Lower lobe of right lung (tissue), 2 donors: ENCODE results near the gene DPY30. TPM values are rescaled to one million over a fixed set of nuclear protein-coding genes. Genes with fewer than 3 reads are reported as not detected.
"Not testable (repeated sequence)": the region's sequence is repeated elsewhere in the genome, so short reads cannot be mapped to it uniquely, and the experiment has no call there.

Experiments used
- ATAC-seq, 2 donors: fragments of 200-7000 bp; cut with Tn5 transposase; one replicate each; pipeline ENCODE4 v1.9.1; 2020 to 2022; ENCODE audit warnings: mild to moderate bottlenecking in 2 of 2, moderate library complexity in 2 of 2
- DNase-seq: peaks from one replicate; pipeline ENCODE4 v3.0.0-alpha.2; 2020
- H3K27ac ChIP-seq: fragments of 200-600 bp; one replicate; pipeline ENCODE4 v1.8.0; 2022
- H3K27me3 ChIP-seq: fragments of 200-600 bp; one replicate; pipeline ENCODE4 v1.8.0; 2022; ENCODE audit warnings: low read depth
- H3K36me3 ChIP-seq: fragments of 200-600 bp; one replicate; pipeline ENCODE4 v1.8.0; 2022; ENCODE audit warnings: mild to moderate bottlenecking
- H3K4me1 ChIP-seq: fragments of 200-600 bp; one replicate; pipeline ENCODE4 v1.8.0; 2022
- H3K4me3 ChIP-seq: fragments of 200-600 bp; one replicate; pipeline ENCODE4 v1.8.0; 2022; ENCODE audit warnings: mild to moderate bottlenecking
- H3K9me3 ChIP-seq: fragments of 200-600 bp; one replicate; pipeline ENCODE4 v1.8.0; 2022
- CTCF ChIP-seq: fragments of 200-600 bp; IDR thresholded peaks from one replicate; pipeline ENCODE4 v1.8.0; 2022; ENCODE audit warnings: antibody characterized with exemption, mild to moderate bottlenecking
- intact Hi-C: fragments of 100-400 bp; cut with DNase I; formaldehyde crosslinking; loops from one replicate; pipeline ENCODE4 v1.11.0; 2022
- total RNA-seq: library from RNA; stranded (reverse); fragmentation: NEBNext Ultra II Directional; extraction: Animal tissue kit (Norgen Biotek cat#: 25700); gene quantifications from one replicate; pipeline ENCODE4 v1.2.1, GENCODE V29; 2021
- donor health status: DM: no; HTN: yes; CAD: no; lungs with severe emphysema.

DPY30 gene
- total RNA-seq, 1 donor from 2014 or later, result 60.4 TPM

- peaks cover 6% of the 10 kb centered on the region for H3K36me3 ChIP-seq
Observed at GRCh38 chr2:32063310-32064020, 23.9 kb upstream of the DPY30 start, which contains the start of gene SPAST. Gene SPAST (plus strand): TSS chr2:32063556. CDS start chr2:32063832, 276 bp downstream.

GRCh38 chr2:32061973-32062861 is 22.6 kb upstream of the DPY30 start:
- Histone ChIP-seq H3K9me3 (no peaks in the 10 kb centered on the region), H3K4me3 (peak overlapping the region; percentile 97), H3K27ac (peak overlapping the region; percentile 86), H3K36me3 (peaks cover 6% of the 10 kb centered on the region), H3K27me3 (no peaks in the 10 kb centered on the region), H3K4me1 (peaks cover 27% of the 10 kb centered on the region)
- ATAC-seq (peak; percentile 20 to 53), DNase-seq (no peak)
- TF ChIP-seq CTCF, result no peak
- intact Hi-C loops, result no loop called here

More at GRCh38 chr2:32063310-32064020, 23.9 kb upstream of the DPY30 start, which contains the start of gene SPAST:
- intact Hi-C loops, result no loop called here
- ATAC-seq (peak; percentile 97 to 99), DNase-seq (peak; percentile 99)
- TF ChIP-seq CTCF, result peak; percentile 62
- no peaks in the 10 kb centered on the region for H3K27me3 ChIP-seq
- H3K4me3 ChIP-seq, result peak within 1 kb of the TSS; percentile 97
- H3K4me1 ChIP-seq, result peaks cover 27% of the 10 kb centered on the region
- no peaks in the 10 kb centered on the region for H3K9me3 ChIP-seq
- H3K27ac ChIP-seq, result peak within 1 kb of the TSS; percentile 86

- no peak overlapping the region for H3K4me3 ChIP-seq
- no peaks in the 10 kb centered on the region for H3K9me3 ChIP-seq
- no peak overlapping the region for H3K27ac ChIP-seq
- DNase-seq (no peak), ATAC-seq (no peak)
- TF ChIP-seq CTCF, result no peak
- intact Hi-C loops, result no loop called here
- no peaks in the 10 kb centered on the region for H3K27me3 ChIP-seq
- H3K4me1 ChIP-seq, result peaks cover 27% of the 10 kb centered on the region
- H3K36me3 ChIP-seq, result peaks cover 5% of the 10 kb centered on the region
Observed at GRCh38 chr2:32061430-32061829, 21.8 kb upstream of the DPY30 start.

DNA sequence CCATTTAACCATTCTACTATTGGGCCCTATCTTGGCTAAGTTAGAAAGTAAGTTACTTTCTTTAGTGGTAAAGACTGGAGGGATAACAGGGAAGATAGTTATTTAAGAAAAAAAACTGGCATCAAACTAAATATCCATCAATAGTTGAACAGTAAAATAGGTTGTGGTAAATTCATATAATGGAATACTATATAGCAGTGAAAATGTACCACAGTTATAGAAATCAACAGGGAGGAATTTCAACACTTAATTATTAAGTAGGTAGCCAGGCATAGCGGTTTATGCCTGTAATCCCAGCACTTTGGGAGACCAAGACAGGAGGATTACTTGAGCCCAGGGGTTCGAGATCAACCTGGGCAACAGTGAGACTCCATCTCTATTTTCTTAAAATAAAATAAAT is 20.7 kb upstream of the DPY30 start:
- Histone ChIP-seq H3K36me3 (no peaks in the 10 kb centered on the region), H3K4me1 (peaks cover 19% of the 10 kb centered on the region), H3K9me3 (no peaks in the 10 kb centered on the region), H3K27ac (no peak overlapping the region), H3K4me3 (no peak overlapping the region), H3K27me3 (no peaks in the 10 kb centered on the region)
- TF ChIP-seq CTCF, result no peak
- DNase-seq, result no peak
- no peak for ATAC-seq
- intact Hi-C loops, result no loop called here

GRCh38 chr2:32058130-32058529 is 18.5 kb upstream of the DPY30 start:
- DNase-seq (no peak), ATAC-seq (no peak)
- TF ChIP-seq CTCF, result no peak
- H3K4me1 ChIP-seq, result peaks cover 10% of the 10 kb centered on the region
- no peak overlapping the region for H3K4me3 ChIP-seq
- H3K27me3 ChIP-seq, result no peaks in the 10 kb centered on the region
- H3K36me3 ChIP-seq, result no peaks in the 10 kb centered on the region
- intact Hi-C loops, result no loop called here
- H3K9me3 ChIP-seq, result no peaks in the 10 kb centered on the region
- H3K27ac ChIP-seq, result no peak overlapping the region

- H3K27me3 ChIP-seq, intact Hi-C loops, ATAC-seq: not testable (repeated sequence)
Observed at GRCh38 chr2:32054583-32054982, 15.0 kb upstream of the DPY30 start.

More at GRCh38 chr2:32054583-32054982, 15.0 kb upstream of the DPY30 start:
- not testable (repeated sequence) for H3K9me3 ChIP-seq, H3K27ac ChIP-seq, H3K4me3 ChIP-seq, DNase-seq, H3K36me3 ChIP-seq, H3K4me1 ChIP-seq
